GM12873 (cell line): ENCODE measurements around the gene BAIAP2.

Experiments
- TF ChIP-seq, protein P1 (sequence below): IDR thresholded peaks from 2 replicates; pipeline ENCODE4 v1.5.1; 2012; ENCODE audit warnings: low read depth, mild to moderate bottlenecking, moderate library complexity, low read length, control low read depth; ENCODE audit not compliant: insufficient read depth; ENCODE audit errors: missing control alignments

BAIAP2 gene

DNA sequence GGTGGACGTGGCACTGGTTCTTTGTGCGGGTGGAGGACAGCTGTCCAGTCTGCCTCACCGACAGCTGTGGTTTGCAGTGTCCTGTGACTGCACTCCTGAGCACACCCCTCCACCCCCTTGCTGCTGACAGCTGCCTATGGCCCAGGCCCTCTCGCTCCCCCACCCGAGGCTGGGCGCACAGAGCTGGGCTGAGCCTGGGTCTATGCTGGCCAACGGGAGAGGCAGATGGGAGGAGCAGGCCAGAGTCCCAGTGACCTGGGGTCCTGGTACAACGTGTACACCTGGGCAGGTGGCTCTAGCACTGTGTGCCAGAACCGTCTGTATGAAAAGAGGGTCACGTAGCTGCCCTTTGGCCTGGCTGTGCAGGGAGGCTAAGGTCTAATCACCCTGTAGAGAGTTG is 30.5 kb downstream of the BAIAP2 start:
- TF ChIP-seq, protein P1, sequence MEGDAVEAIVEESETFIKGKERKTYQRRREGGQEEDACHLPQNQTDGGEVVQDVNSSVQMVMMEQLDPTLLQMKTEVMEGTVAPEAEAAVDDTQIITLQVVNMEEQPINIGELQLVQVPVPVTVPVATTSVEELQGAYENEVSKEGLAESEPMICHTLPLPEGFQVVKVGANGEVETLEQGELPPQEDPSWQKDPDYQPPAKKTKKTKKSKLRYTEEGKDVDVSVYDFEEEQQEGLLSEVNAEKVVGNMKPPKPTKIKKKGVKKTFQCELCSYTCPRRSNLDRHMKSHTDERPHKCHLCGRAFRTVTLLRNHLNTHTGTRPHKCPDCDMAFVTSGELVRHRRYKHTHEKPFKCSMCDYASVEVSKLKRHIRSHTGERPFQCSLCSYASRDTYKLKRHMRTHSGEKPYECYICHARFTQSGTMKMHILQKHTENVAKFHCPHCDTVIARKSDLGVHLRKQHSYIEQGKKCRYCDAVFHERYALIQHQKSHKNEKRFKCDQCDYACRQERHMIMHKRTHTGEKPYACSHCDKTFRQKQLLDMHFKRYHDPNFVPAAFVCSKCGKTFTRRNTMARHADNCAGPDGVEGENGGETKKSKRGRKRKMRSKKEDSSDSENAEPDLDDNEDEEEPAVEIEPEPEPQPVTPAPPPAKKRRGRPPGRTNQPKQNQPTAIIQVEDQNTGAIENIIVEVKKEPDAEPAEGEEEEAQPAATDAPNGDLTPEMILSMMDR, result no peak

DNA sequence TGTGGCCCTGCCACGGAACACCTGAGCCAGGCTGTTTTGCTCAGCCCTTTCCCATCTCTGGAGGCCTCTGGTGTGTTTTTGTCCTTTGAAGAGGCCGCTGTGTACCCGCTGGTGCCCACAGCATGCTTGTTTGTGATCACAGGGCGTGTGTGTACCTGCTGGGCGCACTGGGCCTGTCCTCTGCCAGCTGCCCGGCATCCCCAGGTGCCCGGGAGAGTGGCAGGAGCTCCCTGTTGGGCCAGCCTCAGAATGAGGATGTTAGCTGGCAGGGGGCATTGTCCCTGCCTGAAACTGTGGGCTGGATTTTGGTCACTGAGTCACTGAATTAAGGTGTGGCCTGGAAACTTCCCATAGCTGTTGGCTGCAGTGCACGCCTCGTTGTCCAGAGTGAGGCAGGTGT is 31.1 kb downstream of the BAIAP2 start:
- TF ChIP-seq, protein P1, result no peak

DNA sequence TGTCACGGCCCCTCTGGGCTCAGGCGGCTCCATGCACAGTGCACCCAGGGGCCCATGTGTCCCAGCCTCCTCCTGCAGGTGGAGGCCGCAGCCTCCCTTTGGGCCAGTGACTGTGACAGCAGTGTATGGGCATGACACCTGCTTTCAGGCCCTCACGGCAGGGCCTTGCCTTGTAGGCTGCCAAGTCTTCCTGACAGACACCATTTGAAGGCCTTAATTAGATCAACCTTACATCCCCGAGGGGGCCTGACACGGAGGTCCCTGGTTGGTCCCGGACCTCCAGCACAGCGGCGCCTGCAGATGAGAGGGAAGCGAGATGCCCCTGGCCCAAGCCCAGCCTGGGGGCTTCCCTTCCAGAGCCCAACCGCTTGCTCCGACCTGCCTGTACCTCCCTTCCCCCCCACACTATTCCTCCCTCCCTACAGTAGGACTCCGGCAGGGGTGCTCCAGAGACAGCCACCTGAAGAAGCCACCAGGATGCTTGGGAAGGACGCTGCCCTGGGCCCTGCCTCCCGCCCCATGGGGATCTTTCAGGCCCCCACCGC is 31.9 kb downstream of the BAIAP2 start:
- TF ChIP-seq, protein P1, result no peak

DNA sequence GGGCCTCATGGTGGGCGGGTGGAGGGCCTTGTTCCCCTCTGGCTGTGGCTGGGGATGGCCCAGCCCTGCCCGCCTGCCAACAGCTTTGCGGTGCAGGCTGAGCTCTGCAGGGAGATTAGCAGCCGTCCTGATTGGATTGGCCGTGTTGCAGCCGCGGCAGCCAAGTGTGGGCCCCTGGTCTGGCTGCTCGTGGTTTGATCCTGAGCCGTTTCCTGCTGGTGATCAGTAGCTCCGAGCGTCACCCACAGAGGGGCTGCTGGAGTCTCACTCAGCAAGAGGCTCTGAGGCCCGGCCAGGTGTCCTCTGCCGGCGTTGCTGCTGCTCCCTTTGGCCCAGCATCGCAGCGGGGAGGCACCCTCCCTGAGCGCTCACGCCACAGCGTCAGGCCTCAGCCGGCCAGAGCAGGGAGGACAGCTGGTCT is 32.5 kb downstream of the BAIAP2 start:
- TF ChIP-seq, protein P1, result no peak

DNA sequence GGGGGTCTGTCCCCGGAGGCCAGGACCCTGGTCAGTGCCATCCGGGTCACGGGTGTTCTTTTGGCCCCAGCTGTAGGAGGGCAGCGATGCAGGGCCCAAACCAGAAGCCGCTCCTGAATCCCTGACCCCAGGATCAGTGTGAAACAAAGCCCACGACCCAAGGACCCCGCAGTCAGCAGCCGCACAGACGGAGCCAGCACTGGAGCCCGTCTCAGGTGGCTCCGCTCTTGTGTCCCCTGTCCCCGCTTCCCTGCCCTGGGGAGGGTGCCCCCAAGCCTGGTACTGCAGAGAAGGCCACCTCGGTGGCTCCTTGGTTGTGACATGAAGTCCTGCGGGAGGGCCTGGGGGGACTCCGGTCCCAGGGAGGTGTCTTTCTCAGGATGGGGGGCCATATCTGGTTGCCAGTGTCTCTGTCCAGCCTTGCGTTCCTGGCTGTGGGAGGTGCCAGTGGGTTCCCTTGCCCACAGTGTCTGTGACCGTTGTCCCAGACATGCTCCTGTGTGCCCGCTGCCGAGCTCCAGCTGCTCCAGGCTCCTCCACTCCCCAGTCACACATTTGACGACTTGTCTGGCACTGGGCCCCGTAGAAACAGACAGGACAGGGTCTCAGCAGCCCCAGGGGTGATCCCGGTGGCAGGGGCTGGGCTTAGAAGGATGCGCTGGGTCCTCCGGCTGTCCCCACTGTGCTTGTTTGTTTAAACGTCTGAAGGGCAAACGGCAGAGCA is 33.6 kb downstream of the BAIAP2 start:
- TF ChIP-seq, protein P1, result no peak

DNA sequence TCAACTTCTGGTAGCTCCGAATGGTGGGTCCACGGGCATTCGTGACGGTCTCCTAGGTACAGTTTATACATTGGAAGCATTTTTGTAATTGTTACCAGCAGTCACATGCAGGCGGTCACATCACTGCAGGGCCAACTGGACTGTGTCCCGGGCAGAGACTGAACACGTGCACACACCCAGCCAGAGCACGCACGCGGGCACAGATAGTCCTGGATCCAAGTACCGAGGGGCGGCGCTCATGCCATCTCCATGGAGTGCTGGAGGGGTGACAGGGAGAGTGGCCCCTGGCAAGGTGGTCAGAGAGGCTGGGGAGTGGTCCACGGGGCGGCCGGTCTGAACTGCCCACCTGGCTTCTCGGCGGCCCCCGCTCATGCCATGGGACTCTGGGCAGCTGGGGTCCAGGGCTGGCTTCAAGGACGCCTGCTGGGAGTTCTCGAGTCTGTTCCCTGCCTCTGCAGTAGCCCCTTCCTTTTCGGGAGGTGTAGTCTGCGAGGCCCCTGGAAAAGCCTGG is 34.2 kb downstream of the BAIAP2 start:
- TF ChIP-seq, protein P1, result no peak

DNA sequence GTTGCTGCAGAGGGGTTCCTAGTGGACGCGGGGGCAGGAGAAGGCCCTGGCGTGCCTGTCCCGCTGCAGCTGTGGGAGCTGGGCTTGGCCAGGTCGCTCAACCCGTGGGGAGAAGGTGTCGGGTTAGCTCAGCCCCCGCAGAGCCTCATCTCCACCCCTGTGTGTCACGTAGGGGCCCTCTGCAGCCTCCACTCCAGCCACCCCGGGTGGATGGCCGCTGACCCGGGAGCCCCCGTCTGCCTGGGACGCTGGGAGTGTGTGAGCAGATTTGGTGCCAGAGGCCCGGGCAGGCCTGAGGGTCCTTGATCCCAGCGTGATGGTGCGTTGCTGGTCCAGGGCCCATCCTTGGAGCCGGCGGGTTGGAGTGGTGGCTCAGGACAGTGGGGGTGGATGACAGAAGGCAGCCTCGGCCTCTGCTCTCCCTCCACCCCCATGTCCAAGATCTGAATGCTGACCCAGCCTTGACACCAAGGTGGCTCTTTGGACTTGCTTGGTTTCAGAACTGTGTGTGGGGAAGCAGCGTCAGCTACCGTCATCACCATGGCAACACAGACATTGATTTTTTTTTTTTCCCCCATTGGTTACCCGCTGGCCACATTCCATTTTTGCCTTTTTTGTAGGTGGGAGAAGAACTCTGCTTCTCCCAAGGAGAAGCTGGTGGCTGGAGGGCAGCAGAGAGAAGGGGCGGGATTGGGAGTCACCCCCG is 35.7 kb downstream of the BAIAP2 start:
- TF ChIP-seq, protein P1, result no peak
